ENCODE data around the gene KCTD11.

DNA sequence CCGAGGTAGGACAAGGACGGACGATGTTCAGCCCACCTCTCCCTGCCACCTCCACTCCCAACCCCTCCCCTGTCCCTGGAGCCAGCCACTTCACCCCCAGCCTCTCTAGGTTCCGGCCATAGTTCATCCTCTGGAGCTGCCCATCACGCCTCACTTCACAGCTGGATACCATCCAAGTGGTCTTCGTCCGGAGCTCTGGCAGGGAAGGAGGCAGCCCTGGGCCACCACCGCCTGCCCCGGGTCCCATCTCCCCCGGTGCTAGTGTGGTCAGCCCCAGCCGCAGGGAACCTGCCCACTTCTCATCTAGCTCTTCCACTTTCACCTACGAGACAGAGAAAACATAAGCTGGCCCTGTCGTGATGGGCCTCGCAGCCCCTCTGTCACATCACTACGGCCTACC lies 30.5 kb upstream of the KCTD11 start:
- TF ChIP-seq POLR2A (IDR thresholded peaks at IDR 0.05; ENCODE audit: low read depth, low read length): no peak
- no peak for TF ChIP-seq TAF1 (IDR thresholded peaks at IDR 0.05; ENCODE audit: borderline replicate concordance, low read depth, low read length)

Measured in GM12892 (cell line).